Caco-2 (cell line): ENCODE measurements around the gene AXIN1. TPM values are rescaled to one million over a fixed set of nuclear protein-coding genes. Genes with fewer than 3 reads are reported as not detected.

ENCODE experiments used
- BruUV-seq: library from RNA; stranded (reverse); fragments of 400-500 nt; replicated peaks from 2 replicates; lab custom pipeline; 2021; lab: Mats Ljungman, UMichigan
- CTCF ChIA-PET: fragments of 300-600 bp; sonication (Branson Sonifier 250); formaldehyde crosslinking; loops from one replicate; lab custom pipeline; 2022; ENCODE audit warnings: antibody characterized with exemption; lab: Charles Lee
- POLR2A ChIA-PET: fragments of 300-600 bp; sonication (Branson Sonifier 250); formaldehyde crosslinking; loops from one replicate; lab custom pipeline; 2022; ENCODE audit warnings: antibody characterized with exemption; lab: Charles Lee
- DNase-seq, 2 experiments: peaks; one replicate each; pipeline versions ENCODE4 v3.0.0 to v3.0.0-alpha.2; 2020 to 2022
- H3K27me3 ChIP-seq: replicated peaks from 2 replicates; pipeline ENCODE4 v1.6.0; 2011; ENCODE audit warnings: low read length; ENCODE audit not compliant: control insufficient read depth, insufficient read depth
- H3K36me3 ChIP-seq: 2 replicates; pipeline ENCODE4 v1.5.1; 2011; ENCODE audit warnings: low read length; ENCODE audit not compliant: control insufficient read depth, insufficient read depth
- H3K4me1 ChIP-seq: fragments of 250-450 bp; sonication (Bioruptor Pico); 2 replicates; pipeline ENCODE4 v1.5.1; 2020; ENCODE audit warnings: mild to moderate bottlenecking
- H3K4me3 ChIP-seq: 2 replicates; pipeline ENCODE4 v1.5.1; 2011; ENCODE audit warnings: low read depth, mild to moderate bottlenecking, control low read depth, low read length
- H3K9me3 ChIP-seq: fragments of 250-450 bp; sonication (Bioruptor Pico); 2 replicates; pipeline ENCODE4 v1.5.1; 2020; ENCODE audit warnings: mild to moderate bottlenecking, moderate library complexity
- H3K27ac Mint-ChIP-seq: one replicate; pipeline ENCODE4 v1.8.0; 2022; ENCODE audit warnings: mixed read lengths; ENCODE audit not compliant: unreplicated experiment
- H3K27me3 Mint-ChIP-seq: one replicate; pipeline ENCODE4 v1.8.0; 2022; ENCODE audit warnings: mixed read lengths; ENCODE audit not compliant: insufficient read depth, unreplicated experiment
- H3K36me3 Mint-ChIP-seq: one replicate; pipeline ENCODE4 v1.8.0; 2022; ENCODE audit warnings: mild to moderate bottlenecking, mixed read lengths; ENCODE audit not compliant: insufficient read depth, unreplicated experiment
- H3K4me1 Mint-ChIP-seq: one replicate; pipeline ENCODE4 v1.8.0; 2022; ENCODE audit warnings: low read depth, mixed read lengths; ENCODE audit not compliant: unreplicated experiment
- H3K4me3 Mint-ChIP-seq: one replicate; pipeline ENCODE4 v1.8.0; 2022; ENCODE audit warnings: mild to moderate bottlenecking, moderate library complexity, mixed read lengths; ENCODE audit not compliant: unreplicated experiment
- H3K9me3 Mint-ChIP-seq: one replicate; pipeline ENCODE4 v1.8.0; 2022; ENCODE audit warnings: mixed read lengths; ENCODE audit not compliant: unreplicated experiment
- intact Hi-C: fragments of 100-400 bp; cut with micrococcal nuclease; formaldehyde crosslinking; loops from one replicate; pipeline ENCODE4 v1.10.0; 2022; ENCODE audit not compliant: unreplicated experiment
- total RNA-seq: library from RNA; stranded (reverse); gene quantifications from 2 replicates; pipeline ENCODE4 v1.2.3, GENCODE V29; 2022
- TF ChIP-seq, protein P1 (sequence below), 2 experiments: fragments of 200-600 bp in 1 of 2; IDR thresholded peaks; 1 replicate in 1 of 2; 2 replicates in 1 of 2; pipeline versions ENCODE4 v1.5.1 to v1.8.0; 2011 to 2022; ENCODE audit warnings: antibody characterized with exemption in 1 of 2, control low read depth in 1 of 2, inconsistent platforms in 1 of 2, low read depth in 1 of 2, low read length in 1 of 2, mild to moderate bottlenecking in 1 of 2, moderate library complexity in 1 of 2; ENCODE audit not compliant: insufficient read depth in 1 of 2, severe bottlenecking in 1 of 2, unreplicated experiment in 1 of 2

Gene AXIN1
- total RNA-seq, 1 experiment from 2014 or later = 34.5 TPM

DNA sequence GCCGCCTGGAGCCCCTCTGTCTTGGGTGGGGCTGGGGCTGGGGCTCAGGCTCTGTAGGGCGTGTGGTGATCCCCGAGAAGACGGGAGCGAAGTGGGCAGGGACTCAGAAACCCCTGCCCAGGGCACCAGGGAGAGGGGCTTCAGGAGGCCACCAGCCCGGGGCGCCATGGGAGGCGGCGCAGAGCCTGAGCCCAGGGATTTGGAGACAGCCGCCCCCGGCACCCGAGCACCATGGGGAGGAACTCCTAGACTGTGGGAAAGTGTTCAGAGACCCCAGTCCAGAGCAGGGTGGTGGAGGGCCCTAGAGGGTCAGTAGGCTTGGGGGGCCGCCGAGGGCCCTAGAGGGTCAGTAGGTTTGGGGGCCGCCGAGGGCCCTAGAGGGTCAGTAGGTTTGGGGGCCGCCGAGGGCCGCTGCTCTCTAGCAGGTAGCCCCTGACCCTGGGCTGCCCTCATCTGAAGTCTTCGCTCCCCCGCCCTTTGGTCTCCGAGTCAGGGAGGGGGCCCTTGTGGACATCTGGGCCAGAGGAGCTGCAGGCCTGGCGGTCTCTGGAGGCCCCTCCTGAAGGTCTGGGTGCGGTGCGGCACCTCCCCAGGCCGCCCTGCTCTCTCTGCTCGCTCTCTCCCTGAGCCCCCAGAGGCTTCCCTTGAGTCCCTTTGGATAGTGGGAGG is 71.4 kb downstream of the AXIN1 start:
- Mint-ChIP-seq H3K36me3 (peaks cover 18% of the 10 kb centered on the region), H3K4me3 (peak overlapping the region; percentile 19), H3K27ac (no peak overlapping the region), H3K9me3 (no peaks in the 10 kb centered on the region), H3K4me1 (no peaks in the 10 kb centered on the region), H3K27me3 (no peaks in the 10 kb centered on the region)
- Histone ChIP-seq H3K9me3 (no peaks in the 10 kb centered on the region), H3K27me3 (no peaks in the 10 kb centered on the region; the same call in 1 of the 2 replicates), H3K4me1 (no peaks in the 10 kb centered on the region), H3K4me3 (peak overlapping the region; percentile 33), H3K36me3 (no peaks in the 10 kb centered on the region)
- intact Hi-C loops = no loop called here
- TF ChIP-seq, protein P1, sequence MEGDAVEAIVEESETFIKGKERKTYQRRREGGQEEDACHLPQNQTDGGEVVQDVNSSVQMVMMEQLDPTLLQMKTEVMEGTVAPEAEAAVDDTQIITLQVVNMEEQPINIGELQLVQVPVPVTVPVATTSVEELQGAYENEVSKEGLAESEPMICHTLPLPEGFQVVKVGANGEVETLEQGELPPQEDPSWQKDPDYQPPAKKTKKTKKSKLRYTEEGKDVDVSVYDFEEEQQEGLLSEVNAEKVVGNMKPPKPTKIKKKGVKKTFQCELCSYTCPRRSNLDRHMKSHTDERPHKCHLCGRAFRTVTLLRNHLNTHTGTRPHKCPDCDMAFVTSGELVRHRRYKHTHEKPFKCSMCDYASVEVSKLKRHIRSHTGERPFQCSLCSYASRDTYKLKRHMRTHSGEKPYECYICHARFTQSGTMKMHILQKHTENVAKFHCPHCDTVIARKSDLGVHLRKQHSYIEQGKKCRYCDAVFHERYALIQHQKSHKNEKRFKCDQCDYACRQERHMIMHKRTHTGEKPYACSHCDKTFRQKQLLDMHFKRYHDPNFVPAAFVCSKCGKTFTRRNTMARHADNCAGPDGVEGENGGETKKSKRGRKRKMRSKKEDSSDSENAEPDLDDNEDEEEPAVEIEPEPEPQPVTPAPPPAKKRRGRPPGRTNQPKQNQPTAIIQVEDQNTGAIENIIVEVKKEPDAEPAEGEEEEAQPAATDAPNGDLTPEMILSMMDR (IDR thresholded peaks at IDR 0.05; ENCODE audit: insufficient read depth in 1 of 2, low read depth in 1 of 2, low read length in 1 of 2, severe bottlenecking in 1 of 2, unreplicated experiment in 1 of 2) = no peak
- ChIA-PET POLR2A (interaction anchor here (0.5 kb wide), 1 partner anchor 44 kb away, joined by 3 read pairs; no protein-coding TSS in a partner anchor), CTCF (no interaction called here)
- no peak for DNase-seq
- BruUV-seq = no TSS peak

DNA sequence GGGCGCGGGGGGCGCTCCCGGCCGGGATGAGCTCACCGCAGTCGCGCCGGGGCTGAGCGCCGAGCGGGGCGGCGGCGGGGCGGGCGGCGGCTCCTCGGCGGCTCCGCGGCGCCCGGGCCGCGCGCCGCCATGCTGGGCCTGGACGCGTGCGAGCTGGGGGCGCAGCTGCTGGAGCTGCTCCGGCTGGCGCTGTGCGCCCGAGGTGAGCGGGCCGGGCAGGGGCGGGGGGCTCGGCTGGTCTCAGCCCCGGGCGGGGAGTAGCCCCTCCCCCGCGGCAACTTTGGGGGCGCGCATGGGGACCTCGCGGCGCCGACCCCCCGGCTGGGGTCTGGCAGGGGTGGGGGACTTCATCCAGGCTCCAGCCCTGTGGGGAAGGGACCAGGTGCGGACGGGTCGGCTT is 72.0 kb downstream of the AXIN1 start, which contains the start of gene ARHGDIG:
Gene ARHGDIG, plus strand, starts transcription at position 40 of the 400 bp plus-strand sequence. Its CDS starts 90 bp downstream, at position 130.
- Mint-ChIP-seq H3K9me3 (no peaks in the 10 kb centered on the region), H3K36me3 (peaks cover 15% of the 10 kb centered on the region), H3K4me1 (no peaks in the 10 kb centered on the region), H3K27ac (no peak within 1 kb of the TSS), H3K27me3 (no peaks in the 10 kb centered on the region), H3K4me3 (peak within 1 kb of the TSS; percentile 19)
- Histone ChIP-seq H3K4me3 (peak within 1 kb of the TSS; percentile 33), H3K4me1 (no peaks in the 10 kb centered on the region), H3K36me3 (no peaks in the 10 kb centered on the region), H3K9me3 (no peaks in the 10 kb centered on the region), H3K27me3 (no peaks in the 10 kb centered on the region; the same call in 1 of the 2 replicates)
- BruUV-seq = no TSS peak
- CTCF ChIA-PET = no interaction called here
- TF ChIP-seq, protein P1 (IDR thresholded peaks at IDR 0.05; ENCODE audit: insufficient read depth in 1 of 2, low read depth in 1 of 2, low read length in 1 of 2, severe bottlenecking in 1 of 2, unreplicated experiment in 1 of 2) = no peak
- POLR2A ChIA-PET = interaction anchor here (0.5 kb wide), 1 partner anchor 43 kb away, joined by 3 read pairs; no protein-coding TSS in a partner anchor
- intact Hi-C loops = no loop called here
- no peak for DNase-seq

DNA sequence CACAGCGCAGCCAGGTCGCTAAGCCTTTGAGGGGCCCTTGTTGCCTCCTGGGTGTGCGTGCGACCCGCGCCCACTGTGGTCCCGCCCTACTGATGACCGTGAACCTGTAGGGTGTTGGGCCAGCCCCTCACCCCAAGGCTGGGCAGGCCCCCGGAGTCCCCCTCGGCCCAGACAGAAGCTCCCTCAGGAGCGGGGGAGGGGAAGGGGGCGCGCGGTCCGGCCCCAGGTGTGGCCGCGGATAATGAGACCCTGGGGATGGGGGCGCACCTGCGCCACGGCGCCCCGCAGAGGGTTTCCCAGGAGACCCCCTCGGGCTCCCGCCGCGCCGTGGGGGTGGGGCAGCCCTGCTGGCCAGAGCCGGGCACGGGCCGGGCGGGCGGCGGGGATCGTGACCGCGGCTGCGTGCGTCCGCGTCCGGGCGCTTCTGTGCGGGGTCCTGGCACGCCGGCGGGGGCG is 72.5 kb downstream of the AXIN1 start:
- Histone ChIP-seq H3K4me1 (no peaks in the 10 kb centered on the region), H3K4me3 (peak overlapping the region; percentile 12; the same call in 1 of the 2 replicates), H3K27me3 (no peaks in the 10 kb centered on the region; the same call in 1 of the 2 replicates), H3K9me3 (no peaks in the 10 kb centered on the region), H3K36me3 (no peaks in the 10 kb centered on the region)
- peaks cover 10% of the 10 kb centered on the region for H3K36me3 Mint-ChIP-seq
- no peak overlapping the region for H3K27ac Mint-ChIP-seq
- TF ChIP-seq, protein P1 (IDR thresholded peaks at IDR 0.05; ENCODE audit: insufficient read depth in 1 of 2, low read depth in 1 of 2, low read length in 1 of 2, severe bottlenecking in 1 of 2, unreplicated experiment in 1 of 2) = no peak
- no peaks in the 10 kb centered on the region for H3K27me3 Mint-ChIP-seq
- intact Hi-C loops = no loop called here
- H3K4me3 Mint-ChIP-seq = no peak overlapping the region
- no peaks in the 10 kb centered on the region for H3K4me1 Mint-ChIP-seq
- POLR2A ChIA-PET = no interaction called here
- no TSS peak for BruUV-seq
- CTCF ChIA-PET = interaction anchor here (1.5 kb wide), 1 partner anchor 73 kb away, joined by 8 read pairs; the partner anchor contains the start of gene AXIN1
- no peak for DNase-seq
- no peaks in the 10 kb centered on the region for H3K9me3 Mint-ChIP-seq
